ENCODE results near the gene PTGDS. TPM values are rescaled to one million over a fixed set of nuclear protein-coding genes. Genes with fewer than 3 reads are reported as not detected.

The PTGDS gene
- polyA plus RNA-seq, 12 donors: 5.3 to 30.3 (median 13.6) TPM; not detected in 2

DNA sequence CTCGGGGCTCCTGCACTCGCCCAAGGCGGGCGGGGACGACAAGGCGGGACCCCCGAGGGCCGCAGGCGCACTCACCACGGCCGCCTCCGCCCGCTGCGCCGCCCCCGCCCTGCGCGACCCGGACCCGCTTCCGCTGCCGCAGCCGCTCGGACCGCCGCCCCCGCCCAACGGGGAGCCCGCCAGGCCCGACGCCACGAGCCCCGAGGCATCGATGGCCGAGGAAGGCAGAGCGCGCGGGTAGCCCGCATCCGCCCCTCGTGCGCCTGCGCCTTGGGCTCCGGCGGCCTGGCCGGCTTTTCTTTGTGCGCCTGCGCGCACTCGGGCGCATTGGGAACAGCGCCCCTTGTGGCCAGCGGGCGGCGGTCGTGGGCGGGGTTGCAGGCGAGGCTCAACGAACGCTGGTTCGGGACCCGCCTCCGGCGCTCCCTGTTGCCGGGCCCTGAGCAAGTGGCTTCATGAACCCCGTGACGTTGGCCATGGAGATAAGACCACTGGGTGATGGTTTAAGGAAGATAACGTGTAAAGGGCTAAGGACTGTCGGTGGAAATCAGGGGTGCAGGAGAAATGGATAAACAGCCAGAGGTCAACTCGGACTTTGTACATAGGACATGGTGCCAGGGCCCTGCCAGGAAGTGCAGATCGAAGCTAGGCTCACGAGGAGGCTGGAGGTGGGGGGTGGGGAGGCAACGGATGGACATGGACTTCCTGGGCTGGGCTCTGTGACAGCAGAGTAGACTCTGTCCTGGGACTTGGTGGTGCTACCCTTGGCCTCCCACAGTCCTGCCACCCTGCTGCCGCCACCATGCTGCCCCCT lies 32.6 kb upstream of the PTGDS start, which contains the start of the genes C8G and FBXW5:
Gene C8G (plus strand): TSS at position 725 of the 814 bp plus-strand sequence. CDS start 78 bp downstream, at position 803.
Gene FBXW5 (minus strand): TSS at position 220 of the 814 bp plus-strand sequence. CDS start 655 bp downstream, outside the sequence.
- DNase-seq: peak; percentile 96

DNA sequence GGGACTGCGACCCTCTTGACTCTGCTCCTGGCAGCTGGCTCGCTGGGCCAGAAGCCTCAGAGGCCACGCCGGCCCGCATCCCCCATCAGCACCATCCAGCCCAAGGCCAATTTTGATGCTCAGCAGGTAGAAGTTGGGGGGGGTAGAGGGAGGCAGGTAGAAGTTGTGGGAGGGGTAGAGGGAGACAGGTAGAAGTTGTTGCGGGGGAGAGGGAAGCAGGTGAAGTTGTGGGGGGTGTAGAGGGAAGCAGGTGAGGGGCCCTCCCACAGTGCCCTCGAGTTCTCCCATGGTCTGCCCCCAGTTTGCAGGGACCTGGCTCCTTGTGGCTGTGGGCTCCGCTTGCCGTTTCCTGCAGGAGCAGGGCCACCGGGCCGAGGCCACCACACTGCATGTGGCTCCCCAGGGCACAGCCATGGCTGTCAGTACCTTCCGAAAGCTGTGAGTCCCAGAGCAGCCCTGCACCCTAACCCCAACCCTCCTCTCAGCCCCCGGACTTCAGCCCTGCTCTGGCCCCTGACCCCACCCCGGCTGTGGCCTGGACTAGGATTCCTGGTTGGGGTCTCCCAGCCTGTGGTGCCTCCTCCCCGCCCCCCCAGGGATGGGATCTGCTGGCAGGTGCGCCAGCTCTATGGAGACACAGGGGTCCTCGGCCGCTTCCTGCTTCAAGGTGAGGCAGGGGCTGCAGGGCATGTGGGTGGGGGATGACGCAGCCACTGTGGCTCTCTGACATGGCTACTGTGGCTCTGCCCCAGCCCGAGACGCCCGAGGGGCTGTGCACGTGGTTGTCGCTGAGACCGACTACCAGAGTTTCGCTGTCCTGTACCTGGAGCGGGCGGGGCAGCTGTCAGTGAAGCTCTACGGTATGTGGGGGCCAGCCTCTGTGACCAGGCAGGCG lies 31.7 kb upstream of the PTGDS start:
- DNase-seq: no peak

- DNase-seq: no peak
Observed at GRCh38 chr9:136946228-136947027, 30.9 kb upstream of the PTGDS start.

- no peak for DNase-seq
Observed at GRCh38 chr9:136947028-136947891, 30.0 kb upstream of the PTGDS start.

GRCh38 chr9:136947955-136948510 lies 29.3 kb upstream of the PTGDS start:
- no peak for DNase-seq

DNA sequence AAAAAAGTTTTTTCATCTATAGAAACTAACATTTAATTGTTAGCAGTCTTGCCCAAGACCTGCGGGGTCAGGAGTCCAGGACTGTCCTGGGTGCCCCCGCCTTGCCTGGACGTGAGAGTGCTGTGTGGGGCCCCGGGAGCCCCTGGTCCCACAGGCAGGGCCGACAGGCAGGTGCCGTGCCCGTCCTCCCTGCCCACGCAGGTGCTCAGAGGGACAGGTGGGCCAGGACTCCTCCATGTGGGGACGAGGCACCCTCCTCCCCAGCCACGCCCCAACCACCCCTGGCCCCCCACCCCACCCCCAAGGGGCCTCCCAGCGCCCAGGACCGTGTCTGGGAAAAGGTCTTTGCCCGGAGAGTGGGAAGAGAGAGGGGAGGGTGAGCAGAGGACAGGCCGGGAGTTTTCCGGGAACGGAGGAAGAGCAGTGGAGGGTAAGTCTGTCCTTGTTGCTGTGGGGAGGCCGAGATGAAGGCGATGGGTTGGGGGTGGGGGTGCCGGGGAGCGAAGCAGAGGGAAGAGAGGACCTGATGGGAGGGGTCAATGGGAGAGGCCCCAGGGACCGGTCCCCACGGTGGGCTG lies 28.0 kb upstream of the PTGDS start:
- no peak for DNase-seq

- peak; percentile 80 for DNase-seq
Observed at GRCh38 chr9:136949817-136950655, 27.3 kb upstream of the PTGDS start.

- no peak for DNase-seq
Observed at GRCh38 chr9:136950656-136951276, 26.5 kb upstream of the PTGDS start.

DNA sequence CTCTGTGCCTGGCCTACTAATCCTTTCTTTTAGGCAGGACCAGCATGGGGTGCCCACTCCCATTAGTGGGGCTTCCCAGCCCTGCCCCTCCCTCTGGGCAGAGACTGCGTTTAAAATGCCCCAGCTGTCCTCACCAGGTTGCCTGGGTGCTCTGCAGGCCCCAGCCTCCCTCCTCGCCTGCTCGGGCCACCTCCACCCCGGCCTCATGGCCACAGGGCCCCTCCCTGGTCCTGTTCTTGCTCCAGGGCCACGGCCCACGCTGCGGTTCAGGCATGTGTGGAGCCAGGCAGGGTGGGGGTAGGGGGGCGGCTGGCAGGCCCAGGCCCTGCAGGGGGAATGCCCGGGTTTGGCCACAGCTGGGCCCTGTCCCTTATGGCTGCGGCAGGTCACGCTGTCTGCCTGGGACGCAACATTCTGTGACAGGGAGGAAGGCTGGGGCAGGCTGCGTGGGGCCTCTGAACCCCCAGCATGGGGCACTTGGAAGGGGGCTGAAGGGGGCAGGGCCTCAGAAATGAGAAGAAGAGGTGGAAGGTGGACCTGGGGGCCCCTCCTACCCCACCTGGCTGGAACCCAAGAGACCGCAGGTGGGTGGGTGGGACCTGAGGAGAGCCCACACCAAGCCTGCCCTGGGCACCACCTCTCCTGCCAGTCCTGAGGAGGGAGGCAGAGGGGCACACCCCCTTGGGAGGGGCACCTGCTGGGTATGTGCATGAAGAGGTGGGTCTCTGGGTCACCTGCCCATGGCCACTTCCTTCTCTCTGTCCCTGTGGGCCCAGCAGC lies 25.6 kb upstream of the PTGDS start, which contains the start of gene LCN12:
Gene LCN12 (plus strand): TSS at position 733 of the 780 bp plus-strand sequence. CDS start 55 bp downstream, outside the sequence.
- DNase-seq: no peak

DNA sequence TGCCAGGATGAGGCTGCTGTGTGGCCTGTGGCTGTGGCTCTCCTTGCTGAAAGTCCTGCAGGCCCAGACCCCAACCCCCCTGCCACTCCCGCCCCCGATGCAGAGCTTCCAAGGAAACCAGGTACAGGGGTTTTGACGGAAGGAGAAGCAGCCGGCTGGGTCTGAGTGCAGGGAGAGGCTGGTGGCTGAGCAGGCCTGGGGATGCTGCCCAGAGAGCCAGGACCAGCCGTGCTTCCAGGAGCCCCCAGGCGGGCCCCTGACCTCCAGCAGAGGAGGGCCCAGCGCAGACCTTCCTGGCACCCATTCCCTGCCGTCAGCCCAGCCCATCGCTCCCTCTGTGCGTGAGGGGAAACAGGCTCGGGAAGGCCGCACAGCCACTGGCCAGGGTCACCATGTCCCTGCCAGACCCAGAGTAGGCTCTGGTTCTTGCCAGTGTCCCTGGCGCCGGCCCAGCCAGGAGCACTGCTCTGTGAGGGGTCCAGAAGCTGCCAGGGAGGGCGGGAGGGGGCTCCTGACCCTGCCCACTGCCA lies 24.9 kb upstream of the PTGDS start:
- DNase-seq: no peak

- DNase-seq: no peak
Observed at GRCh38 chr9:136952876-136953770, 24.2 kb upstream of the PTGDS start.

DNA sequence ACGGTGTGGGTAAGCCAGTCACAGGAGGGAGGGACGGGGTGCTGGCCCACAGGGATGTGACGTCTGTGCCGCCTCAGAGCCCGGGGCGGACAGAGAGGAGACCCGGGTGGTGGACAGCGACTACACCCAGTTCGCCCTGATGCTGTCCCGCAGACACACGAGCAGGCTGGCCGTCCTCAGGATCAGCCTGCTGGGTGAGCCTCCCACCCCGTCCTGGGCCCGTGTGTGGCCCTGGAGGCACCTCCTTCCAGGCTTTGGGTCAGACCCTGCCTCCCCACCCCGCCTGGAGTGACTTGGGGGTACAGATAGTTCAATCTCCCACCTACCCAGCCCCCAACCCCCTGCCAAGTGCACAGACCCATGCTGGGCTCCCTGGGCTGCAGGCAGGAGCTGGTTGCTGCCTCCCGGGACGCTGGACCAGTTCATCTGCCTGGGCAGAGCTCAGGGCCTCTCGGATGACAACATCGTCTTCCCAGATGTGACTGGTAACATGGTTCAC lies 23.5 kb upstream of the PTGDS start:
- no peak for DNase-seq

- no peak for DNase-seq
Observed at GRCh38 chr9:136954270-136955083, 22.8 kb upstream of the PTGDS start.

- DNase-seq: no peak
Observed at GRCh38 chr9:136955202-136955942, 21.9 kb upstream of the PTGDS start.

All from muscle of arm (tissue), 12 donors.